Subcutaneous adipose tissue (tissue), 4 donors: ENCODE data around the gene RPUSD4. TPM values are rescaled to one million over a fixed set of nuclear protein-coding genes. Genes with fewer than 3 reads are reported as not detected.

ENCODE experiments used
- CTCF ChIP-seq: fragments of 450-650 bp; IDR thresholded peaks from one replicate; pipeline ENCODE4 v1.5.1; 2016; ENCODE audit warnings: low read depth, mild to moderate bottlenecking, control low read depth, antibody characterized with exemption, moderate library complexity
- total RNA-seq, 4 donors: library from RNA; depleted of rRNA; stranded (reverse); fragments of >200 nt; gene quantifications; one replicate each; pipeline ENCODE4 v1.1.0, GENCODE V29; 2016

RPUSD4 gene
- total RNA-seq, 4 donors from 2014 or later, result 13.7 to 35.4 (median 26.7) TPM

GRCh38 chr11:126233391-126233790 is 21.9 kb upstream of the RPUSD4 start:
- TF ChIP-seq CTCF, result no peak

- no peak for TF ChIP-seq CTCF
Observed at GRCh38 chr11:126232683-126233082, 21.2 kb upstream of the RPUSD4 start.

- no peak for TF ChIP-seq CTCF
Observed at GRCh38 chr11:126231725-126232459, 20.4 kb upstream of the RPUSD4 start.

- no peak for TF ChIP-seq CTCF
Observed at GRCh38 chr11:126229858-126230540, 18.5 kb upstream of the RPUSD4 start.

GRCh38 chr11:126226334-126227084 is 15.1 kb upstream of the RPUSD4 start:
- no peak for TF ChIP-seq CTCF

GRCh38 chr11:126225295-126225665 is 13.8 kb upstream of the RPUSD4 start:
- TF ChIP-seq CTCF, result no peak

- TF ChIP-seq CTCF, result no peak
Observed at GRCh38 chr11:126224647-126225294, 13.3 kb upstream of the RPUSD4 start.
